ENCODE data around the gene ZNF474. TPM values are rescaled to one million over a fixed set of nuclear protein-coding genes. Genes with fewer than 3 reads are reported as not detected.

ZNF474 gene
- total RNA-seq, 4 donors from 2014 or later = 0.16 TPM; not detected in 3

DNA sequence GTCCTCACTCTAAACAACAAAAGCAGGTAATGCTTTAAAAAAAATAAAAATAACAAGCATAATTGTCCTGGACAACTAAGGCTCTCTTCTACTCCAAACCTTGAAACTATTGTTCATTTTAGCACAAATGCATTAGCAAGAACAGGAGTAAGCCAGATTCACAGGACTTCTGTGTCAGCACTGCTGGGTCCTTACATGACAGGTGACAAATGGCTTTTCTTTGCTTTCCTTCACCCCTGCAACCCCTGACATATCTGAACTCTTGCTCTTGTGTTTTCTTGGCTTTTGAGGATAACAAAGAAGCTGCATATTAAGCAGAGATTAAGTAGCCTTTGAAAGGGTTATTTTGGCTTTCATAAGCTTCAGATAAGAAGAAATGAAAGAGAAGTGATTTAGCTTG is 71.1 kb downstream of the ZNF474 start:
- ATAC-seq = no peak
- TF ChIP-seq, protein P1, sequence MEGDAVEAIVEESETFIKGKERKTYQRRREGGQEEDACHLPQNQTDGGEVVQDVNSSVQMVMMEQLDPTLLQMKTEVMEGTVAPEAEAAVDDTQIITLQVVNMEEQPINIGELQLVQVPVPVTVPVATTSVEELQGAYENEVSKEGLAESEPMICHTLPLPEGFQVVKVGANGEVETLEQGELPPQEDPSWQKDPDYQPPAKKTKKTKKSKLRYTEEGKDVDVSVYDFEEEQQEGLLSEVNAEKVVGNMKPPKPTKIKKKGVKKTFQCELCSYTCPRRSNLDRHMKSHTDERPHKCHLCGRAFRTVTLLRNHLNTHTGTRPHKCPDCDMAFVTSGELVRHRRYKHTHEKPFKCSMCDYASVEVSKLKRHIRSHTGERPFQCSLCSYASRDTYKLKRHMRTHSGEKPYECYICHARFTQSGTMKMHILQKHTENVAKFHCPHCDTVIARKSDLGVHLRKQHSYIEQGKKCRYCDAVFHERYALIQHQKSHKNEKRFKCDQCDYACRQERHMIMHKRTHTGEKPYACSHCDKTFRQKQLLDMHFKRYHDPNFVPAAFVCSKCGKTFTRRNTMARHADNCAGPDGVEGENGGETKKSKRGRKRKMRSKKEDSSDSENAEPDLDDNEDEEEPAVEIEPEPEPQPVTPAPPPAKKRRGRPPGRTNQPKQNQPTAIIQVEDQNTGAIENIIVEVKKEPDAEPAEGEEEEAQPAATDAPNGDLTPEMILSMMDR (IDR thresholded peaks at IDR 0.05 in 4 of 5, conservative IDR thresholded peaks at IDR 0.05 in 1 of 5) = no peak
- no peak for TF ChIP-seq POLR2A (IDR thresholded peaks at IDR 0.05)
- no peaks in the 10 kb centered on the region for H3K36me3 ChIP-seq
- no peak for DNase-seq
- intact Hi-C loops (cut with DNase I; ENCODE audit: low total_unique reads) = no loop called here
- no peaks in the 10 kb centered on the region for H3K9me3 ChIP-seq
- H3K27ac ChIP-seq = no peak overlapping the region
- no peaks in the 10 kb centered on the region for H3K27me3 ChIP-seq
- in situ Hi-C loops (cut with MboI; ENCODE audit: low sequenced_read_pairs in 4 of 4) = no loop called here
- no peak overlapping the region for H3K4me3 ChIP-seq
- H3K4me1 ChIP-seq = no peaks in the 10 kb centered on the region

DNA sequence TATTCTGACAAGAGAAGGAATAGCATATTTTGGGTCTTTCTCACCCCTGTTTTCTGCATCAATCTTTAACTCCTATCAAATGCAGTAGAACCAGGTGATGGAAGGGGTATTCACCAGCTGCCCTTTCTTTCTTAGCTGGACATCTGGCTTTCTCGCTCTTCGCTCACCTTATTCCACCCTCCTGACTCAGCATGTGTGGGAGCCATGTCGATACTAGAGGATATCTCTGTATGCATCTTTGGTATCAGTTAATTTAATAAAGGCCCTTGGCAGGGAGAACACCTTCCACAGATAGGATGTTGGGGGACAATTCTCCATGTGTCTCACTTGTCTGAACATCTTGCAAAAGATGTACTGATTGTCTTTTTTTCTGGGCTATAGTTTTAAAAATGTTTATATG is 71.5 kb downstream of the ZNF474 start:
- no peaks in the 10 kb centered on the region for H3K36me3 ChIP-seq
- H3K4me1 ChIP-seq = no peaks in the 10 kb centered on the region
- no peak for ATAC-seq
- H3K27ac ChIP-seq = no peak overlapping the region
- H3K9me3 ChIP-seq = no peaks in the 10 kb centered on the region
- in situ Hi-C loops (cut with MboI; ENCODE audit: low sequenced_read_pairs in 4 of 4) (no loop called here), intact Hi-C loops (cut with DNase I; ENCODE audit: low total_unique reads) (no loop called here)
- TF ChIP-seq, protein P1 (IDR thresholded peaks at IDR 0.05 in 4 of 5, conservative IDR thresholded peaks at IDR 0.05 in 1 of 5) = no peak
- TF ChIP-seq POLR2A (IDR thresholded peaks at IDR 0.05) = no peak
- DNase-seq = no peak
- no peaks in the 10 kb centered on the region for H3K27me3 ChIP-seq
- no peak overlapping the region for H3K4me3 ChIP-seq

DNA sequence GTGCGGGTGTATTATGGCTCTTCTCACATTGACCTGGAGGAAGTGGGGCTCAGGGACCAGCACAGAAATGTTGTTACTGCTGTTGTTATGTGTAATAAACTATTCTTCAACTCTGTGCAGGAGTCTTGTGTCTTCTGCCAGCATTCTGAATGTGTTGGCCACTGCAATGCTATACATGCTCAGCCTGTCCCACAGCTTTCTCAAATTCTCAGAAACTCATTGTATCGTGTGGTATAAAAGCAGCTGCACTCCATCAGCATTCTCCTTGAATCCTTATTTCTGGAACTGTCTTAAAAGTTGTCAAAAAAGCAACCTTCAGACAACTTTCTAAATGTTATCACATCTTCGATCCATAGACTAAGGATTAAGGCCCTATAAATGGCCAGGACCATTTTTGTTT is 72.0 kb downstream of the ZNF474 start:
- no peak overlapping the region for H3K27ac ChIP-seq
- H3K4me3 ChIP-seq = no peak overlapping the region
- DNase-seq = no peak
- no peaks in the 10 kb centered on the region for H3K36me3 ChIP-seq
- H3K9me3 ChIP-seq = no peaks in the 10 kb centered on the region
- intact Hi-C loops (cut with DNase I; ENCODE audit: low total_unique reads) = no loop called here
- in situ Hi-C loops (cut with MboI; ENCODE audit: low sequenced_read_pairs in 4 of 4) = no loop called here
- no peaks in the 10 kb centered on the region for H3K4me1 ChIP-seq
- no peak for TF ChIP-seq POLR2A (IDR thresholded peaks at IDR 0.05)
- TF ChIP-seq, protein P1 (IDR thresholded peaks at IDR 0.05 in 4 of 5, conservative IDR thresholded peaks at IDR 0.05 in 1 of 5) = no peak
- H3K27me3 ChIP-seq = no peaks in the 10 kb centered on the region
- no peak for ATAC-seq

DNA sequence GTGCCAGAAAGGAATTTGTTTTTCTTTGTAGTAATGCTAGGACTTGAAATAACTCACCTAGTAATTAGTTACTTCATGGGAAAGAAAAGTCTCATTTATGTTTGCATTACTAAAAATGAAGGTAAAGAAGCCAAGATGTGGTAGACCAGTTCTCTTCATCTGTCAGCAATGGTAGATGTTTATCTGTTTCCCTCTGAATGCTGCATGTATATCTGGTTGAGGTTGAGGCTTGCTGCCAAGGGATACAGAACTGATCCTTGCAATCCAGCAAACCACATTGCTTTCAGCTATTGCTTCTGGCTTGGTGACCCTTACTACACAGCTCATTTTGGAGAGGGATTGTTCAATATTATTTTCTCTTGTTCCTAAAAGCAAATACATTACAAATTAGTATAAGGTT is 73.6 kb downstream of the ZNF474 start:
- no peak for ATAC-seq
- intact Hi-C loops (cut with DNase I; ENCODE audit: low total_unique reads) (no loop called here), in situ Hi-C loops (cut with MboI; ENCODE audit: low sequenced_read_pairs in 4 of 4) (no loop called here)
- TF ChIP-seq, protein P1 (IDR thresholded peaks at IDR 0.05 in 4 of 5, conservative IDR thresholded peaks at IDR 0.05 in 1 of 5) = no peak
- no peak for TF ChIP-seq POLR2A (IDR thresholded peaks at IDR 0.05)
- no peak for DNase-seq
- Histone ChIP-seq H3K36me3 (no peaks in the 10 kb centered on the region), H3K27ac (no peak overlapping the region), H3K9me3 (no peaks in the 10 kb centered on the region), H3K4me3 (no peak overlapping the region), H3K27me3 (no peaks in the 10 kb centered on the region), H3K4me1 (no peaks in the 10 kb centered on the region)

Other genes with a start within 250 kb of the ZNF474 start
- gene SRFBP1, start 167.6 kb upstream of the ZNF474 start, total RNA-seq = 10 to 100 TPM in 1 of 4 donors, 1 to 10 TPM in 3; 5.9 to 17.4 (median 8.2) TPM
- 1 to 10 TPM; 1.1 to 7.6 (median 2.3) TPM for gene LOX, start 51.3 kb upstream of the ZNF474 start, total RNA-seq
- gene SNCAIP, start 182.7 kb downstream of the ZNF474 start, total RNA-seq = 1 to 10 TPM in 1 of 4 donors, under 1 TPM in 3; 0.22 to 3.1 (median 0.53) TPM